D341Med (cell line): ENCODE measurements around the gene RAB1B.
A peak's percentile ranks its signal among the peaks of the same experiment; 100 is the strongest.

ENCODE experiments used
- DNase-seq: peaks from one replicate; pipeline ENCODE4 v3.0.0; 2012; ENCODE audit warnings: low spot score

Gene RAB1B

GRCh38 chr11:66284526-66285078 is 16.2 kb downstream of the RAB1B start:
- no peak for DNase-seq

GRCh38 chr11:66285250-66285947 is 17.0 kb downstream of the RAB1B start:
- DNase-seq, result no peak

GRCh38 chr11:66286699-66287098 is 18.3 kb downstream of the RAB1B start:
- no peak for DNase-seq

GRCh38 chr11:66287211-66287888 is 18.9 kb downstream of the RAB1B start:
- no peak for DNase-seq

GRCh38 chr11:66287889-66288670 is 19.6 kb downstream of the RAB1B start:
- no peak for DNase-seq

- DNase-seq, result peak; percentile 97
These were observed 20.5 kb downstream of the RAB1B start, which contains the start of gene YIF1A for GRCh38 chr11:66288671-66289547. Gene YIF1A, minus strand, starts transcription at chr11:66289143. Its CDS starts 158 bp downstream, at chr11:66288985.

GRCh38 chr11:66289548-66290329 is 21.3 kb downstream of the RAB1B start:
- no peak for DNase-seq

GRCh38 chr11:66290330-66290621 is 21.8 kb downstream of the RAB1B start:
- DNase-seq, result no peak

- DNase-seq, result no peak
These were observed 22.9 kb downstream of the RAB1B start for GRCh38 chr11:66291303-66291705.

- DNase-seq, result peak; percentile 88
These were observed 23.5 kb downstream of the RAB1B start, which contains the start of gene TMEM151A for GRCh38 chr11:66291706-66292542. Gene TMEM151A, plus strand, starts transcription at chr11:66291894. Its CDS starts 120 bp downstream, at chr11:66292014.

- no peak for DNase-seq
These were observed 24.3 kb downstream of the RAB1B start for GRCh38 chr11:66292543-66293332.

- DNase-seq, result no peak
These were observed 24.9 kb downstream of the RAB1B start for GRCh38 chr11:66293352-66293751.

GRCh38 chr11:66293777-66294625 is 25.6 kb downstream of the RAB1B start:
- DNase-seq, result no peak

GRCh38 chr11:66294626-66295620 is 26.5 kb downstream of the RAB1B start:
- DNase-seq, result no peak

- no peak for DNase-seq
These were observed 29.2 kb downstream of the RAB1B start for GRCh38 chr11:66297610-66298009.

- DNase-seq, result no peak
These were observed 30.7 kb downstream of the RAB1B start for GRCh38 chr11:66299186-66299585.

- no peak for DNase-seq
These were observed 34.2 kb downstream of the RAB1B start for GRCh38 chr11:66302656-66303055.
